ENCODE data around the gene PPFIBP1.
"Not testable (repeated sequence)": the region's sequence is repeated elsewhere in the genome, so short reads cannot be mapped to it uniquely, and the experiment has no call there.

PPFIBP1 gene

DNA sequence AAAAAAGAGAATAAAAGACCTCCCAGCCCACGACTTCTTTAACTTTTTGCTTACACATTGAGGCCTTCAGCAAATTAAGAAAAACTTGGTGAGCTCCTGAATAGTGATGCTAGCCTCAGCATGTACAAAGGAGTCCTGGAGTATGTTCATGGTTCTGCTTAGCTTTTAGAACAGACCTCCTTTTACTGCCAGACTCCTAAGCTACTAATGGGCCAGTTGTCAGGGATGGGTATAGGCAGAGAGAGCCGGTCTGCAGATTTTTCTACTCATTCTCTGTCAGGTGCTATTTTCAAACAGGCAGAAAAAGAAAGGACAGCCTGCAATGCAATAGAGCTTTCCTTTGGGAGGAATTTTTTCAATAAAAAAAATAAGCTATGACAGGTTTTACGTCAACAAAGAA lies 90.4 kb downstream of the PPFIBP1 start:
- H3K27ac ChIP-seq: no peak overlapping the region
- no peak overlapping the region for H3K4me3 ChIP-seq

DNA sequence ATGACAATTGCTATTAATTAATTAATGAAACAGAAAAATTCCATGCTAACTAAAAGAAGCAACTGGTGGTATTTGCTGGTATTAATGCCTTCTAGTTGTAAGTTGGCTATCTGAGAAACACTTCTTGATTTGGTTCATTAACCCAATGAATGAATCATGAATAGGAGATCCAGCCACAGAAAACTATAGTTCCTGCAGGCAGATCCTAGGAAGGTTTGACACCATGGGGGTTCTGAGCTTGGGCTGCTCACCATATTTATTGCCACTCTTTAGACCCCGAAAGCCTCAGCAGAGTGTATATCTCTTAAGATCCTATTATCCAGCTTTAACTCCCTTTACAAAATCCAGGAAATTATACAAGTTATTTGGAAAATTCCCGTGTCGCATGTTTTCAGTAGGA lies 90.9 kb downstream of the PPFIBP1 start:
- H3K27ac ChIP-seq: peak overlapping the region in 1 of 21 experiments; percentile 30
- H3K4me3 ChIP-seq: no peak overlapping the region

DNA sequence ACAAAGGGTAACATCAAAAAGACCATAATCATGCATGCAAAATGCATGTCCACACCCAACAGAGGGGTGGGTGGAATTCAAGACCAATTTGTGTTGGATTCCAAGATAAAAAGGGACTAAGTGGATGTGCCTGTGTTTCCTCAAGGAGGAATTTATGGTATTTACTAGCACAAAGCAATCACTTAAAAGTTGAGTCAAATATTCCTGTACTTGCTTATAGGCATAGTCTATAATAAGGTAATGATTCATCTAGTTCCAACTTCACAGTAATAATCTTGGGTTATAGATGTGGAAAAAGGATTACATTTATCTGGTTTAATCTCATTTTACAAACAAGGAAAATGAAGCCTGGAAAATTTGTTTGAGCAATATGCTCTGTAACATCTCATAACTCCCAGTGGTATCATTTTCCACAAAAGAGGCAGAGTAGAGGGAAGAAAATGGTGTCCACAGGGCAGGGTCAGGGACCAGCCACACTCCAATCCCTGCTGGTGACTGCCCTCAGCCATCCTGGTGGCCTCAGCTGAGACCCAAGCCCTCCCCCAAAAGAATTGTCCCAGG lies 91.4 kb downstream of the PPFIBP1 start:
- Histone ChIP-seq H3K4me3 (no peak overlapping the region), H3K27ac (peak overlapping the region in 3 of 21 experiments; percentile 11 to 55 (median 30))

DNA sequence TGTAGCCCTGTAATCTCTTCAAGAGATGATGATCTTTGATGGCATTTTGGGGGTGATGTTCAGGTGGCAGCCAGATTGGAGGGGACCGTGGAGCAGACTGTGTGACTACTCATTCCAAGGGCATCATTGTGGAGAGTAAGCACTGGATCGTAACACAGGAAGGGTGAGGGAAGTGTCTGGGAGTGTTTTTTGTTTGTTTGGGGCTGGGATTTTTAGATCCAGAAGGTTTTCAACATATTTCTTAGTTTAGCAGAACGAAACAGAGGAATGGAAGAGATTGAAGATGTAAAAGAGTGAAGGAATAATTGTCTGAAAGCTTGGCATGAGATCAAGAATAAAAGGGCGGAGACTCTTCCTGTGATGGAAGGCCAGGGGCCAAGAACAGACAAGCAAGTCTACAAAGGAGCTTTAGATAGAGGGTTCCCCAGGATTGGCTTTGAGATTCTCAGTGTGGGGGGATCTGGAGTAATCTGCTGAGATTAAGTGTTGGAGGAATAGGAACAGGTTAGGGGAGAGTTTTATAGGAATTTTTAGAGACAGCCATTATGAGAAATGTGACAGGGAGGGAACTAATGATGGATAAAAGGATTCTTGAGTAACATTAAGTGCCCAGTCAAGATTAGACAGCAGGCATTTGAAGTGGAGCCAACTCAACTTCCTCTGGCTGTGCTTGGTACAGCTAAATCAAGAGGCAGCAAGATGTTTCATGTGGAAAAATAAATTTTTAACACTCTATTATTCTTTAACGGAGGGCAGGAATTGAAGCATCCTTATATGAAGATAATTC lies 92.5 kb downstream of the PPFIBP1 start:
- peak overlapping the region in 2 of 21 experiments; percentile 18 to 55 for H3K27ac ChIP-seq
- no peak overlapping the region for H3K4me3 ChIP-seq

DNA sequence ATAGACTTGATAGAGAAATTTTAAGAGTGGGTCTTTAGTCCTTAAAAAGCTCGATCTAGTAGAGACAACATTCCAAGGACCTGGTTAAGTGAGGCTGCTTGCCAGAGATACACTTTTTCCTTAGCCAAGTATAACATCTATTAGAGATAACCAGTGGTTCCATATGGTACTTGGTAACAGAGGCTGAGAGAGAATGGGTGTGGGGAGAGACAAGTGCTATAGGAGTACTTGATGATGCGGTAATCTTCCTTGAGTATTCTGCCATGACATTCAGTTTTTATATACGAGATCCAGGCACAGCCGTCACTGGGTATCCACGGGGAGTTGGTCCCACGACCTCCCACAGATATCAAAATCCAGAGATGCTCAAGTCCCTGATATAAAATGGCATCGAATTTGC lies 94.8 kb downstream of the PPFIBP1 start:
- Histone ChIP-seq H3K4me3 (no peak overlapping the region), H3K27ac (peak overlapping the region in 1 of 21 experiments; percentile 25)

DNA sequence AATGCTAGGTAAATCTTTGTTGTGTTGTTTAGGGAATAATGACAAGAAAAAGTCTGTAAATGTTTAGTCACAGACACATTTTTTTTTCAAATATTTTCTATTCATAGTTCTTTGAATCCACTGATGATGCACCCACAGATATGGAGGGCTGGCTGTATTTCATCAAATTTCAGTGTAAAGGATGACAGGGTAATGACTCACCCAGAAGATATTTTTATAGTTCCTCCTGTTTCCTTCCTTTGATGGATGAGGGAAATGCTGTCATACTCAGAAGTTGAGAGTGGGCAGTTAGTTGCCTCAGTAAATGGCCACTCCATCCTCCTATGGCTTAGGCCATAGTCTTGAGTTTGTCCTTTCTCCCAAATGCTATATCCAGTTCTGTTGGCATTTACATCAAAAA lies 95.3 kb downstream of the PPFIBP1 start:
- H3K27ac ChIP-seq: no peak overlapping the region

DNA sequence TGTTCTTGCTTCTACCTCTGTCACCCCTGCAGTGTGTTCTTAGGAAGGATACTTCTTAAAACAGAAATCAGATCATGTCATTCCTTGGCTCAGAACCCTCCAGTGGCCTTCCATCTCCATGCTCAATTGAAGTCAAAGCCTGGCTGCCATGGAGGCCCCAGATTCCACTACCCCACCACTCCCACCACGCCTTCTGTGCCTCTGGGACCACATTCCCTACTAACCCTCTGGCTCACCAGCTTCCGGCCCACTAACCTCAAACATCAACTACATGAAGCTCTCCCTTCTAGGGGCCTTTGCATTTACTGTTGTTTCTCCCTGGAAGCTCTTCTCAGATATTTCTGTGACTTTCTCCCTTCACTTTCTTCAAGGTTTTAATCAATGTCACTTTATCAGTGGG lies 96.1 kb downstream of the PPFIBP1 start:
- Histone ChIP-seq H3K27ac (no peak overlapping the region), H3K4me3 (no peak overlapping the region)

More for the DNA sequence above, 95.3 kb downstream of the PPFIBP1 start:
- H3K4me3 ChIP-seq: no peak overlapping the region

DNA sequence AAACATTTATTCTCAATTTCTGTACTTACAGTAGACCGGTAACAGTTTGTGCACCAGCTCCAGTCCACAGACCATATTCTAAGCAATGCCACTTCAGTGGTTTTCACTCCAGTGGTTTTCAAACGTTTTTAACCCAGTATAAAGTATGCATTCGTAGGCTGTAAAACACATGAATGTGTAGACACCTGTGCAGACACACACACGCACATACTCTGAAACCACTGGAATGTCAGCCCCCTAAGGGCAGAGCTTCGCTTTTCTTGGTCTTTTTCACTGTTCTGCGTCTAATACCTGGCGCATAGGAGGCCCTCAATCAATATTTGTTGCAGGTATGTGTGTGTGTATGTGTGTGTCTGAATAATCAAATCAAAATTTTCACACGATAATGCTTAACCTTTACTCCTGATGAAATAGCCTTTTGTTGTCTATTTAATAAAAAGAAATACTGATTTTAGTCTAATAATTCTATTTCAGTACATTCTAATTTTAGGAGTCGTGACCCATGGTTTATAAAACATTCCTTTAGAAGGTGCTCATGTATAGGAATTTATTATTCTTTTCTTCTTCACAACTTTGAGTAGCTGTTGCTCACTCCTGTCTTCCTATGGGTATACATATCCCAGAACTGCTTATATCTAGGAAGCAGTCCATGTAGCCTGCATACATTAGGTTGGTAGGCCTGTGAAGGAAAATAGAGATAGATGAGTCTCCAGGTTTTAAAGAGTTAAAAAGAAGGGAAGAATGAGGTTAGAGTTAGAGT lies 98.6 kb downstream of the PPFIBP1 start:
- Histone ChIP-seq H3K4me3 (no peak overlapping the region), H3K27ac (peak overlapping the region in 1 of 21 experiments; percentile 3)

DNA sequence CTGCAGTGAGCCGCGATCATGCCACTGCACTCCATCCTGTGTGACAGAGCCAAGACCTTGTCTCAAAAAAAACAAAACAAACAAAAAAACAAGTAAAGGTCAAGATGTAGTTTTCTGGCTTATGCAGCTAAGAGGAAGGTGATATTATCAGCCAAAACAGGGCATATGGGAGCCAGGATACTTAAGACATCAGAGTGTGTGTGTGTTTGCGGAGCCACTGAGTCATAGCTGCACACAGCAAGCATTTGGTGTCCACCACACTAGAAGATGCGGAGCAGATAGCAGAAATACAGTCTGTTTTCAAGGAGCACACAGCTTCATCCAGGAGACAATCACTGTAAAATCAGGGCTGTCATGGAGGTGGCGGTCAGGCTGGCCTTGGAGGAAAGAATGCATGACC lies 99.6 kb downstream of the PPFIBP1 start:
- Histone ChIP-seq H3K27ac (peak overlapping the region in 1 of 21 experiments; percentile 10), H3K4me3 (no peak overlapping the region)

DNA sequence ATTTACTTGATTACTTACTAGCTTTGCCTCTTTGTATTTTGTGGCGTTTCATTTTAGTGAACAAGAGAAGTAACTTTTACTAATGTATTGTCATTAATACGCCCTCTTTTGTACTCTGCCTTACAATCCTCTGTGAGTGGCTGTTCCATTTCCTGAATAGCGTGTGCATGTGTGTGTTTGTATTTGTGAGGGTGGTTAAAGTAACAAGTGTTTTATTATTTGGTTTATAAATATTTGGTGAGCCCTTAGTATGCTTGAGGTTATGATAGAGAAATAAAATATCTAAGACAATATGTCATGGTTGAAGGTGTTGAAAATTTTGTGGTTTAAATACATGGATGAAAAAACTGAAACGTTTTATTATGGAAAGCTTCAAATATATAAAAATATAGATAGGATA lies 100.6 kb downstream of the PPFIBP1 start:
- Histone ChIP-seq H3K4me3 (no peak overlapping the region), H3K27ac (peak overlapping the region in 1 of 21 experiments; percentile 31)

DNA sequence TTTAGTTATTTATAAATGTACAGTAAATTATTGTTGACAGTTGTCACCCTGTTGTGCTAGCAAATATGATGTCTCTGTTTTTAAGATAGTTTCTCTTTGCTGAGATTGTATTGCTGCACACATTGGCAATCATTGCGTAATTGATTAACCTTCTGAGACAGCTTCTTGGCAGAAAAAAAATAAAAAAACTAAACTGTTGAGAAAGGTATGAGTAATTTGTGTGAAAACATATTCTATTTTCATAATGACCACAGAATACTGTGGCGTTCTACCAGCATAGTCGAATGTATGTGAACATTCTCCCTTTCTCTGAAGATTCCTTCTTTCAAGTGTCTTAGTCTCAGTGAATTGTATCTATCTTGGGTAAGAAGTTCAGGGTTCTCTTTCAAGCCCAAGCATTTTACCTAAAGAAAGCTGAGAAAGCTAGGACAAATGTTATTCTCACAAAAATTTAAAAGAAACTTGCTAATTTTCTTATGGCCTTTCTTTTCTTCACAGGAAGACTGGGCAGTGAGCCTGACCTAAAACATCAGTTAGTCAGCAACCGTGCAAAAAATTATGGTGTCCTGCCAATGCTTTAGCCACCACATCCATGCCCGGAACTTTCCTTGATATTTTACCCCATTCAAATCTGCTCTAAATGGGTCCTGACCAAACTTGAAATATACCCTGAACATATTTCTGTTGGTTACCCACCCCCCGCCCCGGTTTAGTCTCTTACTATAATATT lies 103.3 kb downstream of the PPFIBP1 start:
- Histone ChIP-seq H3K4me3 (peak overlapping the region in 1 of 7 experiments; percentile 5), H3K27ac (peak overlapping the region in 12 of 21 experiments; percentile 2 to 63 (median 37))

DNA sequence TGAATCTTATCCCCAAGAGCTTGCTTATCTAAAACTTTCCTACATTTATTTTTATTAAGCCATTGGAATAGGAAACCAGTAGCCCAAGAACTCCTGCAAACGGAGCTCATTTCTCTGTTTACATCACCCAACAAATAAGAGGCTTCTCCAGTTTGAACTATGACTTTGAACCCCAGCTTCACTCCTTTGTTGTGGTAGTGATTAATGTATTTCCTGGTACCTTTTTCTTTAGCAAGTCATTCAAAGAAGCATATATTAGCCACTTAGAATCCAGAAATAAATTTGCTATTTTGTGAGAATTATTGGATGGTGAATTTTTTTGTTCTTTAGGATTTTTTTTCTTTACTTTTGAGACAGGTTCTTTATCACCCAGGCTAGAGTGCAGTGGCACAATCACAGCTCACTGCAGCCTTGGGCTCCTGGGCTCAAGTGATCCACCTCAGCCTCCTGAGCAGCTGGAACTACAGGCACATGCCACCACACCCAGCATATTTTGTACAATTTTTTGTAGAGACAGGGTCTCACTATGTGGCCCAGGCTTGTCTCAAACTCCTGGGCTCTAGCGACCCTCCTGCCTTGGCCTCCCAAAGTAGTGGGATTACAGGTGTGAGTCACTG lies 104.0 kb downstream of the PPFIBP1 start:
- not testable (repeated sequence) for H3K4me3 ChIP-seq
- peak overlapping the region in 7 of 21 experiments; percentile 3 to 52 (median 30) for H3K27ac ChIP-seq

DNA sequence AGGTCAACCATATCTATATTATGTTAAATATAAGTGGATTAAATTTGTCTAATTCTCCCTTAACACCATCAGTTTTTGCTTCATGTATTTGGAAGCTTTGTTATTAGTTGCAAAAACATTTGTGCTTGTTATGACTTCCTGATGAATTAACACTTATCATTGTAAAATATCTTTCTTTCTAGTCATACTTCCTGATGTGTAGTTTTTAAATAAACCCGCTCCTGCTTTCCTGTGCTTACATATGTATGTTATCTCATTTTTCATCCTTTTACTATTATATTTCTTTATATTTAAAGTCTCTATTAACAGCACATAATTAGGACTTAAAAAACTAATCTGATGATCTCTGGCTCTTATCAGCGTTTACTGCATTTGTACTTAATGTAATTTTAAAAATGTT lies 106.2 kb downstream of the PPFIBP1 start:
- H3K27ac ChIP-seq, H3K4me3 ChIP-seq: not testable (repeated sequence)

DNA sequence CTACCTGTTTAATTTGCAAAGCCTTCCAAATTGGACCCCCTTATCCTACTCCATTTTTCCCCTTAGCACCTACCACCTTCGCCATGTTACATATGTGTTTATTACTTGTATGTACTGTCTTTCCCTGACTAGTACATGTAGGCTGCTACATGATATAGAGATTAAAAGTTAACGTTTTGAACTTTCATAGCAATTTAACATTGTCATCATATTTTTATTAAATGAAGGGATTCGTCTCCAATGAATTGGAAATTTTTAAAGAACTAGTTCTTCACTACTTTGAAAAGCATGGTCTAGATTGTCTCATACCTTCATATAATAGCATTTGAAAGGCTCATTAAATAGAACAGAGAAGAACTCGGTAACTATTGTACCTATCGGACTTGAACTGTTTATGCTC lies 107.4 kb downstream of the PPFIBP1 start:
- H3K4me3 ChIP-seq: no peak overlapping the region
- no peak overlapping the region for H3K27ac ChIP-seq

DNA sequence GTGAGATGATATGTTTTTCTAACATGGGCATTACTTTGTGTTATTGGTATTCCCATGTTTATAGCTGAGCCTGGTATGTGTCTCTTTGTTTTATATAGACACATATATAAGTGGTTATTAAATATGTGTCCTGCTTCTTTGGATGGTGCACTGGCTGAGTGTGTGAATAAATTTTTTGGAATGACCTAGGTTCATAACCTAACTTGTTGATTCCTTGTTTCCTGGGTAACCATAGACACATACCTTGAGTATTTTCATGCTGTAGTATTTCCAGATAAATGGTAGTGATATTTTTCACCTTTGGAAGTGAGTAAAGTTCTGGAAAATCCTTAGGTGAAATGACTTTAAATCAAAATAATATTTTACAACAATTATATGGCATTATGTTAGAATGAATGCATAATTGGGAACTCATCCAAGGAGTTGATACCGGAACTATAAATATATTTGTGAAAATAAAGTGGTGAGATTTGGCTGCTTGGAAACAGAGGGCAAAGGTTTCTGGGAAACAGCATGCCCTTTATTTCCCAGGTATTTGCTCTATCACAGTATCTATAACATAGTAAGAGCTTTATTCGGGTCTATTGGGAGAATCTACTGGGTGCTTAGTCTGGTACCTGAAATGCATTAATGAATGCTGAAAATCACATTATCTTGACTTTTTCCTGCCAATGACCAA lies 107.9 kb downstream of the PPFIBP1 start:
- H3K4me3 ChIP-seq: no peak overlapping the region
- no peak overlapping the region for H3K27ac ChIP-seq

DNA sequence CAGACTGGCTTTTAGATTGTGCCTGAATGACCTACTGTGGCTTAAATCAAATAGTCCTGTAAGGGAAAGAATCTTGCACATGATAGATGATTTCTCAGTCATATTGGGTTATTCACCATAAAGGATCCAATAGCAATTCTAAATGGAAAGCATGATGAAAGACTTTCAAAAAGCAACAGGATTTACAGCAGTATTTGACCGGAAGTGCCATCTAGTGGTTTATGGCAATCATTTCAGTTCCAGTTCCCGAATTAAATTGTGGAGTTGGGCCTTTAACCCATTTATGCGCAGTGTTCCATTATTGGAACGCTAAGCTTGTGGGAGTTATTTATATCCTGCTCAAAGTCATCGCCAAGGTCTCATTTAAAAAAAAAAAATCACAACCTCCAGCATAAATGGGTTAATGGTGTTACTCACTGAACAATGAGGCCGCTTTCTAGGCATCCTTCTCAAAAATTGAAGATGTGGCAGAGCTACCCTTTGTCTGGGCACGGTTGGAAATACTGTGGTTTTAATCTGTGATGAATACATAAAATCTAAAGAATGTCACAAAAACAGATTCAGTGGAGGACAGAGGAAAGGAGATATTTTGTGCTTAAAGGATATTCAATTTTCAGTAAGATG lies 111.5 kb downstream of the PPFIBP1 start:
- H3K4me3 ChIP-seq: no peak overlapping the region
- H3K27ac ChIP-seq: no peak overlapping the region

DNA sequence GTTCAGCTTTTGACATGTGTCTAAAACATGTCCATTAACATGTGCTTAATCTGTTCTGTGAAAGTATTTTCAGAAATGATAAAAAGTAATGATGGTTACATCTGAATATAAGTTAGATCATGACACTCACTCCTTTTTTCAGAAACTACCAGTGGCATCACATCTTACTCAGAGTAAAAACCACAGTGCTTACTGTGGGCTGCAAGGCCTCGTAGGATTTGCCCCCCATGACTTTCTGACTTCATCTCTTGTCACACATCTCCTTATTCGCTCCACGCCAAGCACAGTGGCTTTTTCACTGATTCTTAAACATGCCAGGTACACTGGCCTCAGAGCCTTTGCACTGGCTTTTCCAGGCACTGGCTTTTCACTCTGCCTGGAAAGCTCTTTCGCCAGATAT lies 112.6 kb downstream of the PPFIBP1 start:
- H3K27ac ChIP-seq, H3K4me3 ChIP-seq: not testable (repeated sequence)

DNA sequence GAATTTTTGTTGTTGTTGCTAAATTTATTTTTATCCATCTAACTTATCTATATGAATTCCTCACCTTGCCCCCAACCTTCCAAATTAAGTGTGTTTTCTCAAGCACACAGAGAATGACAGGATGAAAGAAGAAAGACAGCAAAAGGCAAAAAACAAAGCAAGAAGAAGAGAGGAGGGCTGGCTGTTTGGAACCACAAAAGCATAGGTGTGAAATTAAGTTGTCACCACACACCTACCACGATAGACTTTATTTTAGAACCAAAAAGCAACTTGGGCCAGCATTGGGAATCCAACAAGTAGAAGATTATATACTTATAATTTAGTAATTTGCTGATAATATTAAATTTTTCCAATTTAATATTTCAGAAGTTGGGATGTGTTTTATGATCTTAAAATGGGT lies 113.5 kb downstream of the PPFIBP1 start:
- Histone ChIP-seq H3K27ac (no peak overlapping the region), H3K4me3 (no peak overlapping the region)

DNA sequence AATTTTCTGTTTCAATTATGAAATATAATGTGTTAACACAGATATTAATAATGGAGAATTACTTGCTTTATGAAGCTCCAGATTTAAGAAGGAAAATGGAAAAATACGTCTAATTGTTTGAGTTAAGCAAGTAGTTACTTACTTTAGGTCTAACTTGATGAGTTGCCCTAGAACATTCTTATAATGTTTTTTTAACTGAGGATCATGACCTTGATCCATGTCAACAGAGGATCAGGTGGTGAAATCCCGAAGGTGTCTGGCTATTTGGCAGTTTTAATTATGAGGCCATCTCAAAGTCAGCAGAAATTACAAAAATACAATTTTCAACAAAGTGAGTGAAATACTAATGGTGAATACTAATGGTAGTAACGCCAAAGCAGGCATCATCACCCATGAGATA lies 115.3 kb downstream of the PPFIBP1 start:
- Histone ChIP-seq H3K27ac (no peak overlapping the region), H3K4me3 (no peak overlapping the region)

Data from skin epidermis (tissue), 12 donors.